Karpas-422 (cell line): ENCODE data around the gene SKOR1. TPM values are rescaled to one million over a fixed set of nuclear protein-coding genes. Genes with fewer than 3 reads are reported as not detected.
A peak's percentile ranks its signal among the peaks of the same experiment; 100 is the strongest.

ENCODE experiments used
- DNase-seq: peaks from one replicate; pipeline ENCODE4 v3.0.0-alpha.2; 2015
- H2AFZ ChIP-seq: fragments of 200-600 bp; sonication (generic); 2 replicates; pipeline ENCODE4 v1.6.1; 2014; ENCODE audit warnings: antibody characterized with exemption, low read length, mixed read lengths
- H3K27ac ChIP-seq: fragments of 200-600 bp; sonication (generic); 2 replicates; pipeline ENCODE4 v1.5.1; 2014; ENCODE audit warnings: mild to moderate bottlenecking, low read length, moderate library complexity
- H3K27me3 ChIP-seq: fragments of 200-600 bp; sonication (generic); 2 replicates; pipeline ENCODE4 v1.6.1; 2014; ENCODE audit warnings: low read length, mixed read lengths
- H3K36me3 ChIP-seq: fragments of 200-600 bp; sonication (generic); 2 replicates; pipeline ENCODE4 v1.6.1; 2014; ENCODE audit warnings: low read length, mixed read lengths; ENCODE audit not compliant: insufficient read depth
- H3K4me1 ChIP-seq: fragments of 200-600 bp; sonication (generic); 2 replicates; pipeline ENCODE4 v1.6.1; 2014; ENCODE audit warnings: mild to moderate bottlenecking, low read length, mixed read lengths
- H3K4me2 ChIP-seq: fragments of 200-600 bp; sonication (generic); 2 replicates; pipeline ENCODE4 v1.6.1; 2014; ENCODE audit warnings: low read length, low read depth, mild to moderate bottlenecking; ENCODE audit not compliant: poor library complexity, severe bottlenecking
- H3K4me3 ChIP-seq: fragments of 200-600 bp; sonication (generic); 2 replicates; pipeline ENCODE4 v1.5.1; 2014; ENCODE audit warnings: mild to moderate bottlenecking, antibody characterized with exemption, low read length, mixed read lengths
- H3K79me2 ChIP-seq: fragments of 200-600 bp; sonication (generic); 2 replicates; pipeline ENCODE4 v1.6.1; 2014; ENCODE audit warnings: mild to moderate bottlenecking, low read length, mixed read lengths
- H3K9ac ChIP-seq: fragments of 200-600 bp; sonication (generic); 2 replicates; pipeline ENCODE4 v1.6.0; 2014; ENCODE audit warnings: low read length
- H3K9me2 ChIP-seq: fragments of 200-600 bp; sonication (generic), shearing (Covaris generic); replicated peaks from 2 replicates; pipeline ENCODE4 v1.6.0; 2014; ENCODE audit warnings: mild to moderate bottlenecking, low read length, moderate library complexity; ENCODE audit not compliant: insufficient read depth
- H3K9me3 ChIP-seq: fragments of 300-700, 200-600 bp; sonication (generic); 2 replicates; pipeline ENCODE4 v1.6.1; 2014; ENCODE audit warnings: low read length, mixed read lengths
- H4K20me1 ChIP-seq: fragments of 200-600 bp; sonication (generic); 2 replicates; pipeline ENCODE4 v1.6.1; 2014; ENCODE audit warnings: mild to moderate bottlenecking, antibody characterized with exemption, low read length, low read depth; ENCODE audit not compliant: insufficient read depth
- total RNA-seq: library from RNA; depleted of rRNA; stranded (reverse); fragments of >200 nt; shearing (Covaris generic); gene quantifications from 2 replicates; pipeline ENCODE4 v1.2.3, GENCODE V29; 2014; ENCODE audit warnings: low replicate concordance

Gene SKOR1
- total RNA-seq, 1 experiment from 2014 or later, result 0.45 TPM

- H3K9ac ChIP-seq, result no peak overlapping the region
- no peaks in the 10 kb centered on the region for H3K9me3 ChIP-seq
- H3K4me3 ChIP-seq, result no peak overlapping the region
- no peaks in the 10 kb centered on the region for H3K79me2 ChIP-seq
- H3K9me2 ChIP-seq, result no peaks in the 10 kb centered on the region
- no peak overlapping the region for H3K27ac ChIP-seq
- no peak overlapping the region for H2AFZ ChIP-seq
- H3K27me3 ChIP-seq, result no peaks in the 10 kb centered on the region
- no peaks in the 10 kb centered on the region for H3K36me3 ChIP-seq
- DNase-seq, result no peak
- peak overlapping the region; percentile 78 for H3K4me2 ChIP-seq
- 0 out of 2 replicates have a peak, but pooled peaks cover 6% of the 10 kb centered on the region for H4K20me1 ChIP-seq
- peaks cover 14% of the 10 kb centered on the region for H3K4me1 ChIP-seq
These were observed 926 bp upstream of the SKOR1 start for GRCh38 chr15:67824197-67824968.

GRCh38 chr15:67825881-67826716, 790 bp downstream of the SKOR1 start:
- no peak overlapping the region for H3K4me3 ChIP-seq
- no peak overlapping the region for H3K4me2 ChIP-seq
- H4K20me1 ChIP-seq, result 0 out of 2 replicates have a peak, but pooled peaks cover 3% of the 10 kb centered on the region
- no peak overlapping the region for H3K27ac ChIP-seq
- no peak for DNase-seq
- no peaks in the 10 kb centered on the region for H3K79me2 ChIP-seq
- no peaks in the 10 kb centered on the region for H3K27me3 ChIP-seq
- peaks cover 14% of the 10 kb centered on the region for H3K4me1 ChIP-seq
- H3K36me3 ChIP-seq, result no peaks in the 10 kb centered on the region
- no peak overlapping the region for H3K9ac ChIP-seq
- H3K9me2 ChIP-seq, result no peaks in the 10 kb centered on the region
- H2AFZ ChIP-seq, result no peak overlapping the region
- H3K9me3 ChIP-seq, result no peaks in the 10 kb centered on the region

GRCh38 chr15:67826717-67827561, 1.6 kb downstream of the SKOR1 start:
- H3K9me3 ChIP-seq, result no peaks in the 10 kb centered on the region
- H3K4me3 ChIP-seq, result no peak overlapping the region
- no peaks in the 10 kb centered on the region for H3K27me3 ChIP-seq
- H3K36me3 ChIP-seq, result no peaks in the 10 kb centered on the region
- H3K27ac ChIP-seq, result no peak overlapping the region
- H3K9ac ChIP-seq, result no peak overlapping the region
- no peak for DNase-seq
- peaks cover 14% of the 10 kb centered on the region for H3K4me1 ChIP-seq
- H3K79me2 ChIP-seq, result no peaks in the 10 kb centered on the region
- H4K20me1 ChIP-seq, result 0 out of 2 replicates have a peak, but pooled peaks cover 3% of the 10 kb centered on the region
- H3K9me2 ChIP-seq, result no peaks in the 10 kb centered on the region
- H3K4me2 ChIP-seq, result no peak overlapping the region
- no peak overlapping the region for H2AFZ ChIP-seq

- Histone ChIP-seq H3K27ac (no peak overlapping the region), H4K20me1 (no peaks in the 10 kb centered on the region), H3K79me2 (no peaks in the 10 kb centered on the region), H3K4me2 (no peak overlapping the region), H3K9me2 (no peaks in the 10 kb centered on the region), H3K4me1 (peaks cover 11% of the 10 kb centered on the region), H3K27me3 (no peaks in the 10 kb centered on the region), H3K9me3 (no peaks in the 10 kb centered on the region), H3K9ac (no peak overlapping the region), H2AFZ (no peak overlapping the region), H3K36me3 (no peaks in the 10 kb centered on the region), H3K4me3 (no peak overlapping the region)
- no peak for DNase-seq
These were observed 2.4 kb downstream of the SKOR1 start for GRCh38 chr15:67827562-67828277.

GRCh38 chr15:67828278-67828968, 3.1 kb downstream of the SKOR1 start:
- no peak overlapping the region for H3K4me3 ChIP-seq
- no peak overlapping the region for H2AFZ ChIP-seq
- H3K36me3 ChIP-seq, result no peaks in the 10 kb centered on the region
- no peaks in the 10 kb centered on the region for H3K79me2 ChIP-seq
- no peaks in the 10 kb centered on the region for H3K9me3 ChIP-seq
- H3K27ac ChIP-seq, result no peak overlapping the region
- H3K4me2 ChIP-seq, result no peak overlapping the region
- no peaks in the 10 kb centered on the region for H3K27me3 ChIP-seq
- DNase-seq, result no peak
- no peaks in the 10 kb centered on the region for H4K20me1 ChIP-seq
- no peak overlapping the region for H3K9ac ChIP-seq
- peaks cover 7% of the 10 kb centered on the region; the same call in 1 of the 2 replicates for H3K4me1 ChIP-seq
- no peaks in the 10 kb centered on the region for H3K9me2 ChIP-seq

- H3K4me3 ChIP-seq, result no peak overlapping the region
- H3K4me1 ChIP-seq, result peaks cover 6% of the 10 kb centered on the region
- no peak overlapping the region for H3K9ac ChIP-seq
- H3K27me3 ChIP-seq, result no peaks in the 10 kb centered on the region
- no peak for DNase-seq
- H3K4me2 ChIP-seq, result no peak overlapping the region
- no peaks in the 10 kb centered on the region for H3K79me2 ChIP-seq
- no peaks in the 10 kb centered on the region for H3K9me2 ChIP-seq
- no peaks in the 10 kb centered on the region for H4K20me1 ChIP-seq
- no peak overlapping the region for H3K27ac ChIP-seq
- no peaks in the 10 kb centered on the region for H3K36me3 ChIP-seq
- H2AFZ ChIP-seq, result no peak overlapping the region
- H3K9me3 ChIP-seq, result no peaks in the 10 kb centered on the region
These were observed 3.8 kb downstream of the SKOR1 start for GRCh38 chr15:67828969-67829646.
